ENCODE measurements around the gene LYRM7. TPM values are rescaled to one million over a fixed set of nuclear protein-coding genes. Genes with fewer than 3 reads are reported as not detected.
A peak's percentile ranks its signal among the peaks of the same experiment; 100 is the strongest.
"Not testable (repeated sequence)": the region's sequence is repeated elsewhere in the genome, so short reads cannot be mapped to it uniquely, and the experiment has no call there.

LYRM7 gene
- total RNA-seq, 1 donor from 2014 or later = 3.9 TPM

DNA sequence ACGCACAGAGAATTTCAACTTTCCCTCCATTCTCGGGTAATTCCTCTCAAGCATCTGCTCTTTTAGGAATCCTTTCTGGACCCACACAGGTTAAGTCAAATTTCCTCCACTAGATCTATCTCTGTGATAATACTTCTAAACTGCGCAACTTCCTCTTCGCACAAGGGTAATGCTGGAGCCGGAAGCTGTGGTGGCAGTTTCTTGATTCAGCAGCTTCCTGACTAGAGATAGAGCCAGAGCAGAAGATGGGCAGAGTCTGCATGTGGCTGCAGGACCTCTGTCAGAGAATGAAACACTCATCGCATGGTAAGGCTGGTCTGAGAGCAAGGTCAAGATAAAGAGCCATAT is 82.1 kb downstream of the LYRM7 start:
- no peaks in the 10 kb centered on the region for H3K27me3 ChIP-seq
- no peaks in the 10 kb centered on the region for H3K36me3 ChIP-seq
- no peaks in the 10 kb centered on the region for H3K9me3 ChIP-seq
- intact Hi-C loops (cut with DNase I) = no loop called here
- H3K4me1 ChIP-seq = no peaks in the 10 kb centered on the region
- peak overlapping the region in 1 of 2 donors; percentile 5 for H3K4me3 ChIP-seq
- TF ChIP-seq CTCF (IDR thresholded peaks at IDR 0.05) = no peak
- peak in 1 of 2 donors; percentile 10 for TF ChIP-seq POLR2A (IDR thresholded peaks at IDR 0.05)
- peak in 1 of 2 donors; percentile 36 for TF ChIP-seq POLR2AphosphoS5 (IDR thresholded peaks at IDR 0.05; ENCODE audit: insufficient read depth in 1 of 2, low read depth in 1 of 2)
- DNase-seq (ENCODE audit: extremely low spot score in 2 of 2) = no peak
- no peak overlapping the region for H3K27ac ChIP-seq

DNA sequence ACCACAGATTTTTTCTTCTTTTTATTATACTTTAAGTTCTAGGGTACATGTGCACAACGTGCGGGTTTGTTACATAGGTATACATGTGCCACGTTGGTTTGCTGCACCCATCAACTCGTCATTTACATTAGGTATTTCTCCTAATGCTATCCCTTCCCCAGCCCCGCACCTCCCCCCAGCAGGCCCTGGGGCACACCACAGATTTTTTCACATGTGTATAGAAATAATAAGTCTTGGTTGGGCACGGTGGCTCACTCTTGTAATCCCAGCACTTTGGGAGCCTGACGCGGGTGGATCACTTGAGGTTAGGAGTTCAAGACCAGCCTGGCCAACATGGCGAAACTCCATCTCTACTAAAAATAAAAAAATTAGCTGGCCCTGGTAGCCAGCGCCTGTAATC is 83.3 kb downstream of the LYRM7 start:
- H3K36me3 ChIP-seq; H3K9me3 ChIP-seq; H3K27me3 ChIP-seq; H3K27ac ChIP-seq; intact Hi-C loops (cut with DNase I); H3K4me1 ChIP-seq; DNase-seq (ENCODE audit: extremely low spot score in 2 of 2): not testable (repeated sequence)
- H3K4me3 ChIP-seq = peak overlapping the region in 1 of 2 donors; percentile 7

DNA sequence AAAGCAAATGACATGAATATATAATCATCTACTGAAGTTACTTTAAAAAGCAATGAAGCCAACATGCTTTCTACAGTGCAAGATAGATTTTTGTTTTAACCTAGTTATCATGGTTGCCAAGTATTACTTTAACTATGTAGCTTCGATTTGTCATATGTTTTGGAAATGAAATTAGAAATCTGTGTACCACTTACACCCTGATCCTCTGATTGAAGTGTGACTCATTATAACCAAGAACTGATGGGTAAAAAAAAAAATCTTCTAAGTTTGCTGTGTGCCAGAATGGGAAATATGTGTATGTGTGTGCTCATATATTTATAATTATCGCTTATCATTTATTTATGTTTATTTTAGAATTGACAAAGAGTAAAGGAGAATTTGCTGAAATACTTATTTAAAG is 84.0 kb downstream of the LYRM7 start:
- H3K36me3 ChIP-seq = no peaks in the 10 kb centered on the region
- intact Hi-C loops (cut with DNase I) = no loop called here
- no peaks in the 10 kb centered on the region for H3K9me3 ChIP-seq
- no peak overlapping the region for H3K27ac ChIP-seq
- no peak overlapping the region for H3K4me3 ChIP-seq
- DNase-seq (ENCODE audit: extremely low spot score in 2 of 2) = no peak
- no peaks in the 10 kb centered on the region for H3K27me3 ChIP-seq
- H3K4me1 ChIP-seq = no peaks in the 10 kb centered on the region
- no peak for TF ChIP-seq POLR2AphosphoS5 (IDR thresholded peaks at IDR 0.05; ENCODE audit: insufficient read depth in 1 of 2, low read depth in 1 of 2)
- TF ChIP-seq CTCF (IDR thresholded peaks at IDR 0.05) = no peak
- no peak for TF ChIP-seq POLR2A (IDR thresholded peaks at IDR 0.05)

Other genes starting within 250 kb of the LYRM7 start
- 161 TPM for gene HINT1, start 5.7 kb upstream of the LYRM7 start, total RNA-seq
- gene CDC42SE2, start 93.1 kb downstream of the LYRM7 start, total RNA-seq = 19.4 TPM